Non-pigmented ciliary epithelial cell (primary cell): Measurements from ENCODE around the gene PCSK2.
A peak's percentile ranks its signal among the peaks of the same experiment; 100 is the strongest.

ENCODE experiments used
- DNase-seq: peaks from one replicate; pipeline ENCODE4 v3.0.0-alpha.2; 2010; ENCODE audit warnings: low read depth

The PCSK2 gene

GRCh38 chr20:17399303-17399985, 172.6 kb downstream of the PCSK2 start:
- DNase-seq, result no peak

- DNase-seq, result no peak
Observed at GRCh38 chr20:17403461-17403860, 176.6 kb downstream of the PCSK2 start.

GRCh38 chr20:17406051-17406590, 179.3 kb downstream of the PCSK2 start:
- DNase-seq, result no peak

- no peak for DNase-seq
Observed at GRCh38 chr20:17407550-17407949, 180.7 kb downstream of the PCSK2 start.

GRCh38 chr20:17417225-17417624, 190.4 kb downstream of the PCSK2 start:
- DNase-seq, result no peak

- DNase-seq, result no peak
Observed at GRCh38 chr20:17418737-17419136, 191.9 kb downstream of the PCSK2 start.

GRCh38 chr20:17419479-17420041, 192.7 kb downstream of the PCSK2 start:
- no peak for DNase-seq

GRCh38 chr20:17421493-17421892, 194.7 kb downstream of the PCSK2 start:
- DNase-seq, result no peak

GRCh38 chr20:17423782-17424181, 196.9 kb downstream of the PCSK2 start:
- no peak for DNase-seq

GRCh38 chr20:17427638-17428037, 200.8 kb downstream of the PCSK2 start:
- DNase-seq, result no peak

- DNase-seq, result no peak
Observed at GRCh38 chr20:17430125-17430950, 203.5 kb downstream of the PCSK2 start.

GRCh38 chr20:17431621-17432364, 205.0 kb downstream of the PCSK2 start:
- DNase-seq, result peak; percentile 5

GRCh38 chr20:17436664-17437063, 209.8 kb downstream of the PCSK2 start:
- DNase-seq, result no peak

GRCh38 chr20:17437251-17437650, 210.4 kb downstream of the PCSK2 start:
- no peak for DNase-seq

- no peak for DNase-seq
Observed at GRCh38 chr20:17438436-17439039, 211.7 kb downstream of the PCSK2 start.

- no peak for DNase-seq
Observed at GRCh38 chr20:17439616-17440296, 212.9 kb downstream of the PCSK2 start.

GRCh38 chr20:17441745-17442144, 214.9 kb downstream of the PCSK2 start:
- no peak for DNase-seq

- DNase-seq, result no peak
Observed at GRCh38 chr20:17442588-17442987, 215.7 kb downstream of the PCSK2 start.

GRCh38 chr20:17443131-17443858, 216.5 kb downstream of the PCSK2 start:
- DNase-seq, result no peak

- no peak for DNase-seq
Observed at GRCh38 chr20:17444091-17444490, 217.3 kb downstream of the PCSK2 start.
